Activated naive CD4-positive, alpha-beta T cell treated with anti-CD3 and anti-CD28 coated beads, Interleukin-2, amount 50 U/mL, for 16 hours (primary cell): ENCODE measurements around the gene SART1.
"Not testable (repeated sequence)": the region's sequence is repeated elsewhere in the genome, so short reads cannot be mapped to it uniquely, and the experiment has no call there.

Experiments
- DNase-seq: peaks from one replicate; pipeline ENCODE4 v3.0.0-alpha.2; 2020

The SART1 gene

GRCh38 chr11:65937766-65938165 lies 23.8 kb upstream of the SART1 start:
- DNase-seq: no peak

DNA sequence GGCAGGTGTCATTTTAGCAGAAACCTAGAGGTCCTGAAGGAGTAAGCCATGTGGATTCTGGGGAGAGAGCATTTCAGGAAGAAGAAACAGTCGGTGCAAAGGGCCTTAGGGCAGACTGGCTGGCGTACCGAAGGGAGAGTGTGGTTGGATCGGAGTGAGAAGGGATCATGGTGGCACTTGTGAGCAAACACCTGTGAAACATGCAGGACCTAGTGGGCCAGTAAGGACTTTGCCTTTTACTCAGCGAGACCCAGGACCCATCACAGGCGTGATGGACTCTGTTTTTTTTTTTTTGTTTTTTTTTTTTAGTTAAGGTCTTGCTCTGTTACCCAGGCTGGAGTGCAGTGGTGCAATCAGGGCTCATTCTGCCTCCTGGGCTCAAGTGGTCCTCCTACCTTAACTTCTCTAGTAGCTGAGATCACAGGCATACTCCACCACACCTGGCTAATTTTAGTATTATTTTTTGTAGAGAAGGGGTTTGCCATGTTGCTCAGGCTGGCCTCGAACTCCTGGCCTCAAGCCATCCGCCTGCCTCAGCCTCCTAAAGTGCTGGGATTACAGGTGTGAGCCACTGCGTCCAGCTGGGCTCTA lies 19.7 kb upstream of the SART1 start:
- DNase-seq: no peak

- no peak for DNase-seq
Observed at GRCh38 chr11:65942531-65942930, 19.0 kb upstream of the SART1 start.

GRCh38 chr11:65944191-65944590 lies 17.3 kb upstream of the SART1 start:
- DNase-seq: no peak

GRCh38 chr11:65944767-65945166 lies 16.8 kb upstream of the SART1 start:
- no peak for DNase-seq

DNA sequence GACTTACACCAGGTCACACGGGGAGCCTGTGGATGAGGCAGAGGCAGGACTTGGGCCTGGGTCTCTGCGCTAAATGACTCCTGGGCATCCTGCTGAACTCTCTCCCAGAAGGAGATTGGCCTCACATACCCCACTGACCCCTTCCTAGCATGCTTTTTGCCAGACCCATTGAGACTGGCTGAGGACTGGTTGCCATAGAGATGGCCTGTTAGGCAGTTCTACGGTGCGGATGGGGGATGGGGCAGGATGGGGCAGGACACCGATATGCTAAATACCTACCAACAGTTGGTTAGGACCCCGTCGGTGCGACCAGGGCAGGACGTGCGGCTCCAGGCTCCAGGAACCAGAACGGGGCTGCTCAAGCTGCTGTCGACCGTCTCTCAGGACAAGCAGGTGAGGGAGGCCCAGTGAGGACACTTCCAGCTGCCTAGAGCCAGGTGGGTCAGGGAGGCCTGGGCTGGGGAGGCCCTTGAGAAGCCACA lies 16.1 kb upstream of the SART1 start, which contains the start of gene TSGA10IP:
TSS of gene TSGA10IP (plus strand) at position 51 of the 482 bp plus-strand sequence. CDS start at position 247, 196 bp downstream.
- DNase-seq: no peak

DNA sequence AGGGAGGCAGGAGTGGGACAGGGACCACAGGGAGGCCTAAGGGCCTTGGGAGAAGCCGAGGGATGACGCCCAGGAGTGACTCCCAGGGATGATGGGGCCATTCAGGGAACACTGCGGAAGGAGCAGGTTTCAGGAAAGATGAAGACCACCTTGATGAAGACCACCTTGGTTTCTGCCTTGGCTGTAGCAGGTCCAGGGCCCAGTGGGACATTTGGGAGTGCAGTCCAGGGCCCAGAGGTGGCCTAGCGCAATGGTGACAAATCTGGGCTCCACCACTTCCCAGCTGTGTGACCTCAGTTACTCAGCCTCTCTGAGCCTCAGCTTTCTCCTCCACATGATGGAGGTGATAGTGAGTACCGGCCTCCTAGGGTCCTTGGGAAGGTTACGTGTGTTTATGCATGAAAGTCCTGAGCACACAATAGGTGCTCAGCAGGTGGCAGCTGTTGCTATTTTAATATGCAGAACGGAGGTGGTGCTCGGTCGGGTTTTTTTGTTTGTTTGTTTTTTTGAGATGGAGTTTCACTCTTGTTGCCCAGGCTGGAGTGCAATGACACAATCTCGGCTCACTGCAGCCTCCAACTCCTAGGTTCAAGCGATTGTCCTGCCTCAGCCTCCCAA lies 15.5 kb upstream of the SART1 start:
- no peak for DNase-seq

DNA sequence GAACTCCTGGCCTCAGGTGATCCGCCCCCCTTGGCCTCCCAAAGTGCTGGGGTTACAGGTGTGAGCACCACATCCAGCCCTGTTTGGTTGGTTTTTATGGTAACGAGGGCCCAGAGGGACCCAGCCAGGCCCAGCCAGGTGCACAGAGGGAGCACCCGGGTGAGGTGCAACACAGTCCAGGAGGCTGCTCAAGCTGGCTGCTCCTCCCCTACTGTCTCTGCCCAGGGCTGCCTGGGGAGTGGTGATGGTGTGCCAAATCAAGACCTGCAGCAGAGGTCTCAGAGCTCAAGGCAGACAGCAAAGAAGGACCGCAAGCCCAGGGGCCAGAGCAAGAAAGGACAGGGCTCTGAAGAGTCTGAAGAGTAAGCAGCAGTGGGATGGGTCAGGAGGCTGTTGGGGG lies 14.9 kb upstream of the SART1 start:
- no peak for DNase-seq

GRCh38 chr11:65947133-65947532 lies 14.4 kb upstream of the SART1 start:
- no peak for DNase-seq

DNA sequence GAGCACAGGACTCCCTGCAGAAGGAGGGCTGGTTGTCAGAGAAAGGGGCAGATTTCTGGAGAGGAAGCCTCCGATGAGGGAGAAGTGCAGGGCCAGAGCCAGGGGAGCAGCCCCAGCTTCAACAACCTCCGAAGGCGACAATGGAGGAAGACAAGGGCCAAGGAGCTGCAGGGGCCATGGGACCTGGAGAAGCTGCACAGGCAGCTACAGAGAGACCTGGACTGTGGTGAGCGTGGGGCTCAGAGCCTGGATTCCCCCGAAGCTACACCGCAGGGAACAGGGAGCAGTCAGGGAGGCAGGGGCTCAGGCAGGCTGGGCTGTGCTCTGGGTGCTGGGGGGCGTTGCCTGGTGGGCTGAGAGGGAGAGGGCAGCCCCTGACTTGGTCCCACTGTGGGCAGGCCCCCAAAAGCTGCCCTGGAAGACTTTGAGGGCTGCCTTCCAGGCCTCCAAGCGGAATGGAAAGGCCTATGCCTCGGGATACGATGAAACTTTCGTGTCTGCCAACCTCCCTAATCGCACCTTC lies 13.9 kb upstream of the SART1 start:
- no peak for DNase-seq

DNA sequence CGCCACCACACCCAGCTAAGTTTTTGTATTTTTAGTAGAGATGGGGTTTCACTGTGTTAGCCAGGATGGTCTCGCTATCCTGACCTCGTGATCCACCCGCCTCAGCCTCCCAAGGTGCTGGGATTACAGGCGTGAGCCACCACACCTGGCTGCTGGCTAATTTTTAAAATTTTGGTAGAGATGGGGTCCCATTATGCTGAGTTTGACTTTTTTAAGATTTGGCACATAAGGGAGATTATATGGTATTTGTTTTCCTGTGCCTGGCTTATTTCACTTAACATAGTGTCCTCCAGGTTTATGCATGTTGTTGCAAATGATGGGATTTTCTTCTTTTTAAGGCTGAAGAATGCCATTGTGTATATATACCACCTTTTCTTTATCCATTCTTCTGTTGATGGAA lies 10.8 kb upstream of the SART1 start:
- not testable (repeated sequence) for DNase-seq

DNA sequence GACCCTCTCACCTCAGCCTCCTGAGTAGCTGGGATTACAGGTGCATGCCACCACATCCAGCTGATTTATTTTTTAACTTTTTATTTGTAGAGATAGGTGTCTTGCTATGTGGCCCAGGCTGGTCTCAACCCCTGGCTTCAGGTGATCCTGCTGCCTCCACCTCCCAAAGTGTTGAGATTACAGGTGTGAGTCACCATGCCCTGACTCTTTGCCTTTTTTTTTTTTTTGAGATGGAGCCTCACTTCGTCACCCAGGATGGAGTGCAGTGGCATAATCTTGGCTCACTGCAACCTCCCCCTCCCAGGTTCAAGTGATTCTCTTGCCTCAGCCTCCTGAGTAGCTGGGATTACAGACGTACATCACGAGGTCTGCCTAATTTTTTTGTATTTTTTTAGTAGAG lies 9.9 kb upstream of the SART1 start:
- DNase-seq: not testable (repeated sequence)

DNA sequence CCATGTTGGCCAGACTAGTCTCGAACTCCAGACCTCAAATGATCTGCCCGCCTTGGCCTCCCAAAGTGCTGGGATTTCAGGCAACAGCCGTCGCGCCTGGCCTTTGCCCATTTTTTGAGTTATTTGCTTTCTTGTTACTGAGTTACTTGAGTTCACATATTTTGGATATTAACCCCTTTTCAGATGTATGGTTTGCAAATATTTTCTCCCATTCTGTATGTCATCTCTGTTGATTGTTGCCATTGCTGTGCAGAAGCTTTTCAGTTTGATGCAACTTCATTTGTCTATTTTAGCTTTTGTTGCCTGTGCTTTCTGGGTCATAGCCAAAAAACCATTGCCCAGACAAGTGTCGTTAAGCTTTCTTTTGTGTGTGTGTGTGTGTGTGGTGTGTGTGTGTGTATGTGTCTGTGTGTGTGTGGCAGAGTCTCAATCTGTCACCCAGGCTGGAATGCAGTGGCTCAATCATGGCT lies 9.4 kb upstream of the SART1 start:
- no peak for DNase-seq

DNA sequence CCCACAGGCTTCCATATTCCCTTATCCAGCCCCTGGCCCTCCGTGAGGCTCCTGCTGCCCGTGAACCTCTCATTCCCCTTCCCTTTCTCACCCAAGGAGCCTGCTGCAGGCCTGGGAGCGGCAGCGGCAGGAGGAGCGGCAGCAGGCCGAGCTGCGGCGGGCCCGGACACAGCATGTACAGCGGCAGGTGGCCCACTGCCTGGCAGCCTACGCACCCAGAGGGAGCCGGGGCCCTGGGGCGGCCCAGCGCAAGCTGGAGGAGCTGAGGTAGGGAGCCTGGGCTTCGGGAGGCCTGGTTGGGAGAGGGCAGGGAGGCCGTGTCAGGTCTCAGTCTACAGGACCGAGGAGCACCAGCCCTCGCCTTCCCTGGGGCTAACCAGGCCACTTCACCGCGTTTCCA lies 8.1 kb upstream of the SART1 start:
- no peak for DNase-seq

DNA sequence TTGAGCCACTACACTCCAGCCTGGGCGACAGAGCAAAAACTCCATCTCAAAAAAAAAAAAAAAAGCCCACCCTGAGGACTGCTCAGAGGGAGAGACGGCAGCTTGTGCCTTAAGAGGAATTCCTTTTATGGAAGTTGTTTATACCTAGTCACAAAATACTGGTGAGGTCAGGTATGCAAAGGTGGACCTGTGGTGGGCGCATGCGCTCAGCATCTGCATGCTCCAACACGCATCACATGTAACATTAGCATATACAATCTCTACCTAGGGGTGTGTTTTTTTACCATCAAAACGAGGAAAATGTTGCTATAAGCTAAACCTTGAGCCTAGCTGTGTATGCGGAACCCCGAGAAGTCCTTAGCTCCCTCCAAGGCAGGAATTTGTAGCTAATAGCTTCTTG lies 6.8 kb upstream of the SART1 start:
- DNase-seq: no peak

- DNase-seq: no peak
Observed at GRCh38 chr11:65958291-65958690, 3.2 kb upstream of the SART1 start.

DNA sequence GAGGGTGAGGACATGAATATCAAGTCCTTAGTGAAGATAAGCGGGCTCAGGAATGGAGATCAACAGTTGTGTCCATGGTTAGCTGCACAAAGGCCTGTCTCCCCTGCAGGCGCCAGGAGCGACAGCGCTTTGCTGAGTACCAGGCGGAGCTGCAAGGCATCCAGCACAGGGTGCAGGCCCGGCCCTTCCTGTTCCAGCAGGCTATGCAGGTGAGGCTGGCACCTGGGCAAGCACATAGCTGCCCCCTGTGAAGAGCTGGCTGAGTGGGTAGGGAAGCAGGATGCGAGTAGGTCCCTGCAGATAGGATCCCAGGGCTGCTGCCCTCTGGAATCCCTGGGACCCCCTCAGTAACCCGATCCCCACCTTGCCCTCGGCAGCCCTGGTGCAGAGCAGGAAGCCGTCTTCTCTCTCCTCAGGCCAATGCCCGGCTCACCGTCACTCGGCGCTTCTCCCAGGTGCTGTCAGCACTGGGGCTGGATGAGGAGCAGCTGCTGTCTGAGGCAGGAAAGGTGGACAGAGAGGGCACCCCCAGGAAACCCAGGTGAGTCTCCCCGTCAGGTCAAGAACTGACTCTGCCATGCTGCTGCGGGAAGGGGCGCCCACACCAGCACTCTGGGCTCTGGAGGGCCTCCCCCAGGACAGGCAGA lies 2.6 kb upstream of the SART1 start:
- DNase-seq: no peak

DNA sequence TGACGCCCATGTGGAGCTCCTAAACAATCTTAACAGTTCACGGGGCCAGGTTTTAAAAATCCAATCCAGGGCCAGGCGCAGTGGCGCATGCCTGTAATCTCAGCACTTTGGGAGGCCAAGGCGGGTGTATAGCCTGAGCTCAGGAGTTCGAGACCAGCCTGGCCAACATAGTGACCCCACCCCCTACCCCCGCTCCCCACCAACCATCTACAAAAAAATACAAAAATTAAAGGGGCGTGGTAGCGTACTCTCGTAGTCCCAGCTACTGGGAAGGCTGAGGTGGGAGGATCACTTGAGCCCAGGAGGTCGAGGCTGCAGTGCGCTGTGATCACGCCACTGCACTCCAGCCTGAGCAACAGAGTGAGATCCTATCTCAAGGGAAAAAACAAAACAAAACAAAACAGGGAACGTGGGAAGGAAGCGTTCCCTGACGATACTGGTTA lies 689 bp upstream of the SART1 start:
- no peak for DNase-seq

GRCh38 chr11:65962141-65962564 lies 619 bp downstream of the SART1 start:
- no peak for DNase-seq

GRCh38 chr11:65964906-65965305 lies 3.4 kb downstream of the SART1 start:
- no peak for DNase-seq

- no peak for DNase-seq
Observed at GRCh38 chr11:65965986-65966762, 4.6 kb downstream of the SART1 start.

GRCh38 chr11:65967329-65967934 lies 5.9 kb downstream of the SART1 start:
- peak; percentile 8 for DNase-seq
